Measurements from ENCODE around the gene DNAJB5.

DNAJB5 gene

DNA sequence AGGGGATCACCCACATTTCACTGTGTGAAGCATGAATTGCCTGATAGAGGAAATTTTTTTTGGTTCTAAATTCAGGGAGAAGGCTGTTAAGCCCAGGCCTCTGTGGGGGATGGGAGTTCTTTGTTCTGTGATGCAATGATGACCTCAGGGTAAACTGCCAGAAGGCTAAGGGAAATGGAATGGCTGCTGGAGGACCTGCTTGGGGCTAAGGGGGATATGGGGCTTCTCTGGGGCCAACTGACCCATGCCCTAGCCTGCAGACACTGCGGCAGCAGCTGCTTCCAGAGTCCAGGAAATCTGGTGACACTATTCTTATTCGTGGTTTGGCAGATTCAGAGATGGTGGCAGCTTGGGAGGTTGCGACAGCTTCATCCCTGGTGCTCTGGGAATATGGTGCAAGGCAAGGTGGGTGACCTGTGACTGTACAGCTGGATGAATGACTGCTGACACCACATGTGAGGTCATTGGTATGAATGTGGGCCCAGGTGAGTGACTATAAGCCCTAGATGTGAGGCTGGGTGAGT, 52.6 kb downstream of the DNAJB5 start:
- Histone ChIP-seq H3K14ac (ENCODE audit: low read length in 2 of 2) (no peak overlapping the region), H3K36me3 (ENCODE audit: control insufficient read depth in 1 of 2, insufficient read depth in 2 of 2, low read depth in 1 of 2, low read length in 2 of 2) (peaks cover 22 to 52% of the 10 kb centered on the region in 2 experiments), H2AFZ (ENCODE audit: low read depth, low read length) (no peak overlapping the region), H3K4me3 (ENCODE audit: insufficient read depth in 1 of 2, low read depth in 1 of 2, low read length in 2 of 2) (no peak overlapping the region), H3K27me3 (ENCODE audit: control insufficient read depth in 1 of 2, insufficient read depth in 1 of 2, low read length in 2 of 2) (no peaks in the 10 kb centered on the region), H2AK5ac (ENCODE audit: low read length, severe bottlenecking) (no peak overlapping the region), H4K91ac (ENCODE audit: low read length) (no peak overlapping the region), H2BK15ac (ENCODE audit: low read depth, poor library complexity, severe bottlenecking) (no peak overlapping the region), H3K4ac (ENCODE audit: low read depth in 1 of 2, low read length in 2 of 2) (no peak overlapping the region), H2BK12ac (ENCODE audit: low read length in 2 of 2) (no peak overlapping the region), H2BK120ac (ENCODE audit: low read depth, low read length) (no peak overlapping the region), H3K18ac (ENCODE audit: low read depth in 1 of 2, low read length in 2 of 2) (peak overlapping the region in 1 of 2 experiments; percentile 42), H3K27ac (ENCODE audit: low read length, poor library complexity, severe bottlenecking) (no peak overlapping the region), H3K4me1 (ENCODE audit: control insufficient read depth, insufficient read depth, low read depth, low read length) (peaks cover 10% of the 10 kb centered on the region), H3K9me3 (ENCODE audit: control insufficient read depth, low read length) (no peaks in the 10 kb centered on the region), H3K9ac (ENCODE audit: low read length) (peak overlapping the region; percentile 33), H4K8ac (ENCODE audit: low read length) (no peak overlapping the region), H3K79me1 (replicated peaks; ENCODE audit: low read length, poor library complexity, severe bottlenecking) (peaks cover 4% of the 10 kb centered on the region), H3K4me2 (ENCODE audit: low read length, poor library complexity, severe bottlenecking) (no peak overlapping the region), H2BK5ac (ENCODE audit: low read depth, low read length, poor library complexity, severe bottlenecking) (no peak overlapping the region), H3K23ac (ENCODE audit: low read length in 2 of 2) (no peak overlapping the region)
- DNase-seq = peak; percentile 66
- 91% methylated on average over 3 of the region's 3 CpGs for WGBS

DNA sequence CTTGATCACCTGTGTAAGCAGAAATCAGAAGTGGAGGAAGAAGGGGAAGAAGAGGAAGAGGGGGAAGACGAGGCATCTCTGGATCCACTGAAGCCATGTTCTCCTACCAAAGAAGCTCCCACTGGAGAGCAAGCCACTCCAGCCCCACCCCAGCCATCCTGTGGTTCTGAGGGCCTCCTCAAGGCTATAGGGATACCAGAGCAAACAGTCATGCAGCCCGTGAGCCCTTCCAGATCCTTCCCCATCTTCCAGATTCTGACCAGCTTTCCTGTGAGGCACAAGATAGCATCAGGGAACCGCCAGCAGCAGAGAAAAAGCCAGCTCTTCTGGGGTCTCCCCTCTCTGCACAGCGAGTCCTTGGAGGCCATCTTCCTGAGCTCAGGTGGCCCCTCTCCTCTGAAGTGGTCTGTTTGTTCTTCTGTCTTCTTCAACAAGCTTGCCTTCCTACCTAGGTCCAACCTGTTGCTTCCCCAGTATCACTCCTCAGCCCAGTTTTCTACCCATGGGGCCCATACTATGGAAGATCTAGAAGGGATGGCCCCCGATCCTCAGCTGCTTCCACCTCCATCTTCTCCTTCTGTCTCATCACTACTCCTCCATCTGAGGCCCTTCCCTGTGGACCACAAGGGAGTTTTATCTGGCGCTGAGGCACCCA, 53.5 kb downstream of the DNAJB5 start:
- no peaks in the 10 kb centered on the region for H3K27me3 ChIP-seq (ENCODE audit: control insufficient read depth in 1 of 2, insufficient read depth in 1 of 2, low read length in 2 of 2)
- H3K4ac ChIP-seq (ENCODE audit: low read depth in 1 of 2, low read length in 2 of 2) = no peak overlapping the region
- peaks cover 4% of the 10 kb centered on the region for H3K79me1 ChIP-seq (replicated peaks; ENCODE audit: low read length, poor library complexity, severe bottlenecking)
- no peak overlapping the region for H3K4me3 ChIP-seq (ENCODE audit: insufficient read depth in 1 of 2, low read depth in 1 of 2, low read length in 2 of 2)
- H2BK5ac ChIP-seq (ENCODE audit: low read depth, low read length, poor library complexity, severe bottlenecking) = no peak overlapping the region
- no peak overlapping the region for H3K14ac ChIP-seq (ENCODE audit: low read length in 2 of 2)
- no peak overlapping the region for H3K27ac ChIP-seq (ENCODE audit: low read length, poor library complexity, severe bottlenecking)
- no peaks in the 10 kb centered on the region for H3K9me3 ChIP-seq (ENCODE audit: control insufficient read depth, low read length)
- no peak overlapping the region for H2BK12ac ChIP-seq (ENCODE audit: low read length in 2 of 2)
- H3K4me2 ChIP-seq (ENCODE audit: low read length, poor library complexity, severe bottlenecking) = no peak overlapping the region
- H4K91ac ChIP-seq (ENCODE audit: low read length) = no peak overlapping the region
- peaks cover 24 to 55% of the 10 kb centered on the region in 2 experiments for H3K36me3 ChIP-seq (ENCODE audit: control insufficient read depth in 1 of 2, insufficient read depth in 2 of 2, low read depth in 1 of 2, low read length in 2 of 2)
- no peak overlapping the region for H2BK15ac ChIP-seq (ENCODE audit: low read depth, poor library complexity, severe bottlenecking)
- no peak overlapping the region for H2BK120ac ChIP-seq (ENCODE audit: low read depth, low read length)
- H2AFZ ChIP-seq (ENCODE audit: low read depth, low read length) = no peak overlapping the region
- H2AK5ac ChIP-seq (ENCODE audit: low read length, severe bottlenecking) = no peak overlapping the region
- H3K4me1 ChIP-seq (ENCODE audit: control insufficient read depth, insufficient read depth, low read depth, low read length) = peaks cover 10% of the 10 kb centered on the region
- H3K9ac ChIP-seq (ENCODE audit: low read length) = no peak overlapping the region
- no peak overlapping the region for H3K23ac ChIP-seq (ENCODE audit: low read length in 2 of 2)
- 95% methylated on average over 6 of the region's 6 CpGs for WGBS
- no peak for DNase-seq
- H3K18ac ChIP-seq (ENCODE audit: low read depth in 1 of 2, low read length in 2 of 2) = no peak overlapping the region
- H4K8ac ChIP-seq (ENCODE audit: low read length) = no peak overlapping the region

DNA sequence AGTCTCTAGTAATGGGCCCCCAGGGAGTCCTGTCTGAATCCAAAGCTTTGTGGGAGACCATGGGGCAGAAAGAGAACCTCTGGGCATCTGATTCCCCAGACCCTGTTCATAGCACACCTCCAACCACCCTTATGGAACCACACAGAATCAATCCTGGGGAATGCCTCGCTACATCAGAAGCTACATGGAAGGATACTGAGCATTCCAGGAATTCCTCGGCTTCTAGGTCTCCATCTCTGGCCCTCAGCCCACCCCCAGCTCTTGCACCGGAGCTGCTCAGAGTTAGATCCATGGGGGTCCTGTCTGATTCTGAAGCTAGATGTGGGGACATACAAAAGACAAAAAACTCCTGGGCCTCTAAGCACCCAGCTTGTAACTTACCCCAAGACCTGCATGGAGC, 54.5 kb downstream of the DNAJB5 start:
- no peaks in the 10 kb centered on the region for H3K9me3 ChIP-seq (ENCODE audit: control insufficient read depth, low read length)
- no peak overlapping the region for H2BK120ac ChIP-seq (ENCODE audit: low read depth, low read length)
- no peak overlapping the region for H2BK15ac ChIP-seq (ENCODE audit: low read depth, poor library complexity, severe bottlenecking)
- H3K18ac ChIP-seq (ENCODE audit: low read depth in 1 of 2, low read length in 2 of 2) = no peak overlapping the region
- no peak for DNase-seq
- H3K4me3 ChIP-seq (ENCODE audit: insufficient read depth in 1 of 2, low read depth in 1 of 2, low read length in 2 of 2) = no peak overlapping the region
- no peak overlapping the region for H2AFZ ChIP-seq (ENCODE audit: low read depth, low read length)
- no peaks in the 10 kb centered on the region for H3K27me3 ChIP-seq (ENCODE audit: control insufficient read depth in 1 of 2, insufficient read depth in 1 of 2, low read length in 2 of 2)
- H3K9ac ChIP-seq (ENCODE audit: low read length) = no peak overlapping the region
- H2BK5ac ChIP-seq (ENCODE audit: low read depth, low read length, poor library complexity, severe bottlenecking) = no peak overlapping the region
- H4K91ac ChIP-seq (ENCODE audit: low read length) = no peak overlapping the region
- H3K27ac ChIP-seq (ENCODE audit: low read length, poor library complexity, severe bottlenecking) = peak overlapping the region; percentile 33
- no peak overlapping the region for H2BK12ac ChIP-seq (ENCODE audit: low read length in 2 of 2)
- no peak overlapping the region for H3K14ac ChIP-seq (ENCODE audit: low read length in 2 of 2)
- peaks cover 4% of the 10 kb centered on the region for H3K79me1 ChIP-seq (replicated peaks; ENCODE audit: low read length, poor library complexity, severe bottlenecking)
- H4K8ac ChIP-seq (ENCODE audit: low read length) = no peak overlapping the region
- H3K4me1 ChIP-seq (ENCODE audit: control insufficient read depth, insufficient read depth, low read depth, low read length) = peaks cover 10% of the 10 kb centered on the region
- H3K4ac ChIP-seq (ENCODE audit: low read depth in 1 of 2, low read length in 2 of 2) = no peak overlapping the region
- H3K23ac ChIP-seq (ENCODE audit: low read length in 2 of 2) = no peak overlapping the region
- H3K4me2 ChIP-seq (ENCODE audit: low read length, poor library complexity, severe bottlenecking) = no peak overlapping the region
- WGBS = 90% methylated on average over 2 of the region's 3 CpGs
- no peak overlapping the region for H2AK5ac ChIP-seq (ENCODE audit: low read length, severe bottlenecking)
- H3K36me3 ChIP-seq (ENCODE audit: control insufficient read depth in 1 of 2, insufficient read depth in 2 of 2, low read depth in 1 of 2, low read length in 2 of 2) = peaks cover 27 to 64% of the 10 kb centered on the region in 2 experiments
